Esophagus squamous epithelium (tissue), 5 donors: ENCODE data around the gene FAM241B. TPM values are rescaled to one million over a fixed set of nuclear protein-coding genes. Genes with fewer than 3 reads are reported as not detected.

ENCODE experiments used
- DNase-seq: peaks from one replicate; lab custom pipeline; 2025; lab: John Stamatoyannopoulos, UW
- H3K27ac ChIP-seq, 4 donors: fragments of 200-600 bp; sonication (generic); one replicate each; pipeline ENCODE4 v1.5.1; 2016 to 2019; ENCODE audit warnings: mild to moderate bottlenecking in 1 of 4
- H3K27me3 ChIP-seq, 4 donors: fragments of 200-600 bp; sonication (generic); 1 replicate in 3 of 4; 2 replicates in 1 of 4; pipeline versions ENCODE4 v1.5.1 to v1.6.0; 2017 to 2021; ENCODE audit warnings: antibody characterized with exemption in 1 of 4
- H3K36me3 ChIP-seq, 3 donors: fragments of 200-600 bp; sonication (generic); one replicate each; pipeline ENCODE4 v1.5.1; 2016 to 2019
- H3K4me1 ChIP-seq, 3 donors: fragments of 200-600 bp; sonication (generic); one replicate each; pipeline ENCODE4 v1.5.1; 2017 to 2019
- H3K4me3 ChIP-seq, 4 donors: fragments of 200-600 bp; sonication (generic); 1 replicate in 3 of 4; 2 replicates in 1 of 4; pipeline ENCODE4 v1.5.1; 2016 to 2019; ENCODE audit warnings: mild to moderate bottlenecking in 2 of 4, moderate library complexity in 1 of 4
- H3K9me3 ChIP-seq, 3 donors: fragments of 200-600 bp; sonication (generic); one replicate each; pipeline ENCODE4 v1.5.1; 2016 to 2019
- CTCF ChIP-seq, 6 experiments: fragments of 450-650 bp in 4 of 6; fragments of 200-600 bp in 2 of 6; sonication (generic) in 2 of 6; IDR thresholded peaks; one replicate each; pipeline ENCODE4 v1.5.1; 2016 to 2019; ENCODE audit warnings: antibody characterized with exemption in 6 of 6, mild to moderate bottlenecking in 4 of 6, moderate library complexity in 4 of 6
- POLR2A ChIP-seq, 4 donors: fragments of 450-650 bp; IDR thresholded peaks; one replicate each; pipeline ENCODE4 v1.6.1; 2017; ENCODE audit warnings: antibody characterized with exemption in 4 of 4, mild to moderate bottlenecking in 4 of 4, moderate library complexity in 3 of 4
- WGBS, 2 donors: methylation state at CpG; one replicate each; pipeline ENCODE4 v1.1.5; 2018; 5-methylcytosine and 5-hydroxymethylcytosine counted together
- intact Hi-C: fragments of 100-400 bp; cut with DNase I; formaldehyde crosslinking; loops from one replicate; pipeline ENCODE4 v1.15.0; 2022
- total RNA-seq, 4 donors: library from RNA; depleted of rRNA; stranded (reverse); fragments of >200 nt; gene quantifications; one replicate each; pipeline ENCODE4 v1.1.0, GENCODE V29; 2016
- donor health status: DM: yes; HTN: yes; CAD: no.

The FAM241B gene
- total RNA-seq, 4 donors from 2014 or later, result 1.2 to 1.7 (median 1.3) TPM; not detected in 1

GRCh38 chr10:69644658-69645295 is 14.7 kb downstream of the FAM241B start:
- 41 to 53% methylated on average over 7 to 12 of the region's 13 CpGs for WGBS, 2 donors
- H3K36me3 ChIP-seq, result no peaks in the 10 kb centered on the region
- intact Hi-C loops, result loop anchor here (10.0 kb wide), 1 partner anchor 160 kb away; the partner anchor contains the start of gene COL13A1

GRCh38 chr10:69645296-69646184 is 15.5 kb downstream of the FAM241B start:
- no peak for TF ChIP-seq CTCF (IDR thresholded peaks at IDR 0.05)
- TF ChIP-seq POLR2A (IDR thresholded peaks at IDR 0.05), result no peak
- Histone ChIP-seq H3K36me3 (no peaks in the 10 kb centered on the region), H3K4me3 (no peak overlapping the region), H3K27ac (no peak overlapping the region), H3K27me3 (peaks cover 0 to 10% (median 0%) of the 10 kb centered on the region in 4 donors), H3K9me3 (no peaks in the 10 kb centered on the region), H3K4me1 (peaks cover 0 to 23% (median 18%) of the 10 kb centered on the region in 3 donors)
- no peak for DNase-seq
- 89 to 92% methylated on average over 21 to 24 of the region's 24 CpGs for WGBS, 2 donors
- intact Hi-C loops, result loop anchor here (2.0 to 10.0 kb wide), 2 partner anchors 71 to 159 kb away; partner anchors contain the start of gene COL13A1

More at GRCh38 chr10:69644658-69645295, 14.7 kb downstream of the FAM241B start:
- Histone ChIP-seq H3K4me1 (peaks cover 4 to 31% (median 21%) of the 10 kb centered on the region in 3 donors), H3K4me3 (no peak overlapping the region), H3K27ac (no peak overlapping the region), H3K9me3 (no peaks in the 10 kb centered on the region), H3K27me3 (peaks cover 0 to 10% (median 0%) of the 10 kb centered on the region in 4 donors)
- DNase-seq, result no peak
- TF ChIP-seq CTCF (IDR thresholded peaks at IDR 0.05), result peak; percentile 46 to 92 (median 80)
- no peak for TF ChIP-seq POLR2A (IDR thresholded peaks at IDR 0.05)

- DNase-seq, result no peak
- intact Hi-C loops, result loop anchor here (2.0 to 10.0 kb wide), 2 partner anchors 70 to 158 kb away; partner anchors contain the start of gene COL13A1
- Histone ChIP-seq H3K4me1 (peaks cover 0 to 14% (median 10%) of the 10 kb centered on the region in 3 donors), H3K27me3 (peaks cover 0 to 10% (median 0%) of the 10 kb centered on the region in 4 donors), H3K36me3 (no peaks in the 10 kb centered on the region), H3K4me3 (no peak overlapping the region), H3K27ac (no peak overlapping the region), H3K9me3 (no peaks in the 10 kb centered on the region)
- WGBS, 2 donors, result 74 to 77% methylated on average over 8 to 11 of the region's 11 CpGs
- TF ChIP-seq CTCF (IDR thresholded peaks at IDR 0.05), result no peak
- no peak for TF ChIP-seq POLR2A (IDR thresholded peaks at IDR 0.05)
These were observed 16.4 kb downstream of the FAM241B start for GRCh38 chr10:69646185-69647060.

GRCh38 chr10:69647126-69647525 is 17.1 kb downstream of the FAM241B start:
- H3K27me3 ChIP-seq, result peaks cover 0 to 10% (median 0%) of the 10 kb centered on the region in 4 donors
- WGBS, 2 donors, result 88 to 93% methylated on average over 6 of the region's 6 CpGs
- DNase-seq, result no peak
- H3K36me3 ChIP-seq, result no peaks in the 10 kb centered on the region
- no peak overlapping the region for H3K4me3 ChIP-seq
- intact Hi-C loops, result loop anchor here (2.0 to 10.0 kb wide), 2 partner anchors 70 to 158 kb away; partner anchors contain the start of gene COL13A1
- H3K4me1 ChIP-seq, result peaks cover 0 to 7% (median 3%) of the 10 kb centered on the region in 3 donors
- no peaks in the 10 kb centered on the region for H3K9me3 ChIP-seq
- no peak overlapping the region for H3K27ac ChIP-seq
- TF ChIP-seq CTCF (IDR thresholded peaks at IDR 0.05) (no peak), POLR2A (IDR thresholded peaks at IDR 0.05) (no peak)
